Glomerular visceral epithelial cell (primary cell): ENCODE data around the gene CNPY4.

Experiments
- DNase-seq: peaks from one replicate; pipeline ENCODE4 v3.0.0-alpha.2; 2016; ENCODE audit errors: extremely low spot score

Gene CNPY4

DNA sequence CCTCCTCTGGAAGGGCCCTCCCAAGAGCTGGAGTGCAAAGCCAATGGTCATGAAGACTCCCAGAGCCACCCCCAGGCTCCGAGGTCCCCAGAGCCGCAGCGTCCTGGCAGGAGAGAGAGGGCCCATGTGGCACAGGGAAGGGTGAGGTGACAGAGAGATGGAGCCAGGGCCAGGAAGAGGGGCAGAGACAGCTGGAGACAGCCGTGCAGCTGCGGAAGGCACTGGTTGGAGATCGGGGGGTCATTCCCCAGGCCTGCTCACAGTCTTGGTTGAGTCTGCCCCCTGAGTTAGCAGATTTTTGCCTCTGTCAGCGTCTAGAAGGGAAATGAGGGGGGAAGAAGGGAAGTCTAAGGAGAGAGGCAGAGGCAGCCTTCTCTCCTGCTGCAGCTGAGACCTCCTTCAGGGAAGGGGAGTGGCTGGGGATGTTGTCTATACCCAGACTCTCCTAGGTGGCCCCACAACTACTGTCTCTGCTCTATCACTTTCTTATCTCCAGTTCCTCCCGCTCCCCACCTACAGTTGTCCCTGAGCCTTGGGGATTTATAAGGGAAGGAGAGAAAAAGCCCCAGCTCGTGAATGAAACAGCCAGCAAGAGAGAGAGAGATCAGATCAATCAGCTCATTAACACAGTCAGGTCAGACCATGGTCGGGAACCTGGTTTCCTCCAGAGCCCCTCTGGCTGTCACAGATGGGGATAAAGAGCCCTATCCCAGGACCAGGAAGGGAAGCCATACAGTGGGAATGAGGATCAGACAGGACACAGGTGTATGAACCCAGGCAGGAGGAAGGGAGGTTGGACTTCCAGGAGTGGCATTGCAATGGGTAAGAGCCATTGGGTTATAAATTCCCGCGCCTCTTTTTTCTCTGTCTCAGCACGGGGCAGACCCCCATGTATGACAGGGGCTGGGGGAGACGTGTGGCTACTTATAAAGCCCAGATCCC is 47.8 kb downstream of the CNPY4 start:
- DNase-seq: no peak

- DNase-seq: no peak
Observed at GRCh38 chr7:100167912-100168323, 48.5 kb downstream of the CNPY4 start.

DNA sequence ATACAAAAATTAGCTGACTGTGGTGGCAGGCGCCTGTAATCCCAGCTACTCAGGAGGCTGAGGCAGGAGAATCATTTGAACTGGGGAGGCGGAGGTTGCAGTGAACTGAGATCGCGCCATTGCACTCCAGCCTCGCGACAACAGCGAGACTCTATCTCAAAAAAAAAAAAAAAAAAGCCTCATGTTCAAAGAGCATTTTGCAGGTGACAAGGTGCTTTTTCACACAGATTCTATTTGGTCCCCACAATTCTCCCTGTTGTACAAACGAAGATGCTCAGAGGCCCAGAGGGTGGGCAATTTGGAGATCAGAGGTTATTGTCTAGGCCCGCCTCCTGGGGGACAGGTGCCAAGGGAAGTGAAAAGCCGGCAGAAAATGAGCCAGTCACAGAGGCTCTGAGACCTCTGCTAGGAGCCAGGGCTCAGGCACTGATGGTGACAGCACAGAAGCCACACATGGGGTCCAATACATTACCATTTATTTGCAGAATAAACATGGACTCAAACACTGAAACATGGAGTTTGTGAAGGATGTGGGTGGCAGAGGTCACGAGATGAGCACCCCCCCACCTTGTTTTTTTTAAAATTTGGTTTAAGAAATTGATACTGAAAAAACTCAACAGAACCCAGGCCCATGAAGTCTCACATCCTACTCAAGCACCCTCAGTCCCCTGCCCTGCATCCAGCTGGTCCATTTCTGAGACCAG is 49.9 kb downstream of the CNPY4 start:
- DNase-seq: no peak

DNA sequence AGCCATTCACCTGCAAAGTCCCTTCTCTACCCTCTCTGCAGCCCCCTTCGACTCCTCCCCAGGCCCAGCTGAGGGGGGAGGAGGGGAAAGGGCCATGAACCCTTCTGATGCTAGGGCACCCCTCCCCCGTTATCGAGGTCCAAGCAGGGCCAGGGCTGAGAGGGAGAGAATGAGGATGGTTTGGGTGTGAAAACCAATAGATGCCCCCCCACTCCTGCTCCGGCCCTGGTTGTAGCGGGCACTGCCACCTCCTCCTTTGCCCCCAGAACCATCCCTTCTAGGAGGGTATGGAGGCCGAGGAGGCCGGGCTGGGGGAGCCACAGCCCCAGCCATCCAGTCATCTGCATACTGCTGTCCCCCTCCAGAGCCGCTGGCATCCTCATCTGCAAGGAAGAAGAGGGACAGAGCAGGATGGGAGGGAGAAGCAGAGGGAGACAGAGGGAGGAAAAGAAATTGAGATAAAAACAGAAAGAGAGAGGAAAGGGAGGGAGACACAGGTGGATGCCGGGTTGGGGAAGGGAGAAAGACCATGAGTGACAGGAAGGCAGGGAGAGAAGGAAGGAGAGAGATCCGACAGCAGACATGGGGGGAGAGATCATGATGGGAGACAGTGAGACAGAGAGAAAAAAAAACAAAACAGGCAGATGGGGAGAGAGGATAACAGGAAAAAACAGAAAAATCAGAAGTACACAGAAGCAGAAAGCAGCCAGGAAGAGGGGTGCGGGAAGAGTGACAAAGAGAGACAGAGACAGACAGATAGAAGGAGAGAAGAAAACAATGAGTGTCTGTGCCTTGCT is 50.9 kb downstream of the CNPY4 start:
- DNase-seq: no peak

- DNase-seq: no peak
Observed at GRCh38 chr7:100171087-100171681, 51.8 kb downstream of the CNPY4 start.

GRCh38 chr7:100171840-100172239 is 52.4 kb downstream of the CNPY4 start:
- no peak for DNase-seq

DNA sequence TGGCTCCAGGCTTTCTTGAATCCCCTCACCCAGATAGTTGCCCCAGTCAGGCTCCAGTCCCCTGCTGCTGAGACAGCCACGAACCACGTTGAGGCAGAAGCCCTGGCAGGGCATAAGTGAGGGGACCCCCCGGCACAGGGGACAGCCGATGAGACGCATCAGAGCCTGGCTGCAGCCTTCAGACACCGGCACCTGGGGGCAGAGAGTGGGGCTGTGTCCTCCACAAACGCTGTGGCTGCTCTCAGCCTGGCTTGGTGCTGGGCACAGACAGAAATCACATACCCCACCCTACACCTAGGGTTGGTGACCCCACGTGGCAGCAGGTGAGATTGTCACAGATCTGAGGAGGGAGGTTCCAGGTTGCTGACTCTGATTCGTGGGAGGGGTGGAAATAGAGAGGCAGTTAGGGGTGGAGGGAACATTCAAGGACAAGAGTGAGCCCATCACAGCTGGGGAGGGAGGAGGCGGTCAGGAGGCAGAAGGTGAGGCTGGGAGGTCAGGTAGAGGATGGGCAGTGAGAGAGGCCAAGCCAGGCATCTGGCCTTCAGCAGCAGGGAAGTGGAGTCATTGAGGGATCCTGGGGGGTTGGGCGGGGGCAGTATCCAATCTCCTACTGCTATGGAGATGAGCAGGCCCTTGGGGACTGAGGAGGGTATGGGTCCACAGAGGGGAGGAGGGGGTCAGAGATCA is 54.5 kb downstream of the CNPY4 start:
- no peak for DNase-seq

- DNase-seq: no peak
Observed at GRCh38 chr7:100174582-100174981, 55.1 kb downstream of the CNPY4 start.
